GM11168 (cell line): Measurements from ENCODE around the gene CD82.

Experiments used
- in situ Hi-C: fragments of 300-500 bp; cut with MboI; formaldehyde crosslinking; loops from one replicate; pipeline ENCODE4 v1.12.0; 2022; ENCODE audit warnings: low sequenced_read_pairs; ENCODE audit not compliant: unreplicated experiment

CD82 gene

DNA sequence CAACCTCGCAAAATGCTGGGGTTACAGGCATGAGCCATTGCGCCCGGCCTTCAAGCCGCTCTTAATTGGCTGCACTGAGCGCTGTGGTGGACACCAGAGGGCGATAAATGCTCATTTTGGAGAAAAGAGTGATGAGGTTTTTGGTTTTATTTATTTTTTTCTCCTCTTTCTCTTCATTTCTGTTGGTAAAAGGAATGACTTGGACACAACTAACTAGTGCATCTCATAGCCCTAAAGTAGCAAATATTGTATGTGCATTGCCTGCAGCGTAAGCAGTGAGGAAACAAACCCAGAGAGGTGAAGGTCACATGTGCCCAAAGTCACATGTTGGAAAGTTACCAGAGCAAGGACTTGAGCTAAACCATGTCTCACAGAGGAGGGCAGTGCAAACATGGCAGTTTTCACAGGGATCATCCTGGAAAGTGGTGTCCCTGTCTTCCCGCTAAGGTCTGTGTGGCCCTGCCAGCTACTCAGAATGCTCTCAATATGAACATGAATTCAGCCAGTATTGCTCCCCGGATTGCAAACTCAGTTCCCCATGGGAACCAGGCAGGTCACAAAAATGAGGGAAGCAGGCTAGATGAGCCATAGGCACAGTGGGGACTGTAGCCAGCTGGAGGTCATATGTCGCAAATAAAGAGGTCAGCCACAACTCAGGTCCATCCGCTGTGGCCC, 8.6 kb upstream of the CD82 start:
- in situ Hi-C loops = no loop called here

DNA sequence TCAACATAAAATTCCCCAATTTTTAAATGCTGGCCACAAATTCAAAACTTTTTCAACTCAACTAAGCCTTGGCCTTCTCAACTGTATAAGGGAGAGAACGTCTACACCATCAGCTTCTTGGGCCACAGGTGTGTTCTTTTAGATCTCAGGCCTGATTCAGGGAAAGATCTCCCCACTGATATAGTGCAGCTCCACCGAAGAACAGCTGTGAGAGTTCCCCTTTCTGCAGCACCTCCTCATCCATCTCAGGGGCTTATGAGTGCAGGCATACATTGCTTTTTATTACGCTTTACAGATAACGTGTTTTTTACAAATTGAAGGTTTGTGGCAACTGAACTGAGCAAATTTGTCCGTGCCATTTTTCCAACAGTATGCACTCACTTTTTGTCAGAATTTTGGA, 8.0 kb upstream of the CD82 start:
- in situ Hi-C loops = no loop called here

DNA sequence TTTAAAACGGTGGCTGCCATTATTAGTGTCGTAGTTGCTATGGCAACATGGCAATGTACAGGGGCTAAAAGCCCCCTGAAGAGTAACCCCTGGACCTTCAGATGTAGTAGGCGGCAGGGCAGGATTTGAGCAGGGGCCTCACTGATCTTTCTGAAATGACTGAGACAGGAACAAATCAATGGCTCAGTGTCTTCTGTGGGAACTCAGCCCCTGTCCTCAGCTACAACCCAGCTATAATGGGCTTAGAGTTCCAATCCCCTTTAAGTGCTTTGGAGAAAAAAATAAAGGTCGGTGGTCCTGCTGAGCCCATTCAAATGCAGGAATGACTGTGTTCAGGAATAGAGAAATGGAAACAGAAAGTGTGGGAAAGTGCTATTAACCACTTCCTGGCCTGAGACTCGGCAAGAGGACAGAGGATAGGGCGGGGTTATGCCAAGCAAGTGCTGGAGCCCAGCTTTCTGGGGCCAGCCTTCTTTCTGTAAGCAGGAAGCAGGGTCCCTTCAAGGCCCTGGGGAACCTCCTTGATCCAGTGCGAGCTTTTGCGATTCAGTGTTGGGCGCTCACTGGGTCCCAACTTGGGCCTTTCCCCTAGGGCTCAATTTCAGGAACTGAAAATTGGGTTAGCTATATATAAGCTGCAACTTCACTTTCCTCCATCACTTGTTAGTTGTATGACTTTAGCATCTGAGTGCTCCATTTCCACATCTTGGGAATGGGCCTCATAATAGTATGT, 6.1 kb upstream of the CD82 start:
- in situ Hi-C loops = no loop called here

DNA sequence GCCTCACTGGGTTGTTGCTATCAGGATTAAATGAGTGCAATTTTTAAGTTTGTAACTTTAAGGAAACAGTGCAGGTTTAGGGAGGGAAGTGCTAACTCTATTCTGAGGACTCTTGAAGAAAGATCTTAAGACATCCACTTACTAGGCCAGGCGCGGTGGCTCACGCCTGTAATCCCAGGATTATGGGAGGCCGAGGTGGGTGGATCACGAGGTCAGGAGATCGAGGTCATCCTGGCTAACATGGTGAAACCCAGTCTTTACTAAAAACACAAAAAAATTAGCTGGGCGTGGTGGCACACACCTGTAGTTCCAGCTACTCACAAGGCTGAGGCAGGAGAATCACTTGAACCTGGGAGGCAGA, 5.5 kb upstream of the CD82 start:
- in situ Hi-C loops = loop anchor here (5.0 kb wide), 1 partner anchor 47 kb away; no protein-coding TSS in a partner anchor

DNA sequence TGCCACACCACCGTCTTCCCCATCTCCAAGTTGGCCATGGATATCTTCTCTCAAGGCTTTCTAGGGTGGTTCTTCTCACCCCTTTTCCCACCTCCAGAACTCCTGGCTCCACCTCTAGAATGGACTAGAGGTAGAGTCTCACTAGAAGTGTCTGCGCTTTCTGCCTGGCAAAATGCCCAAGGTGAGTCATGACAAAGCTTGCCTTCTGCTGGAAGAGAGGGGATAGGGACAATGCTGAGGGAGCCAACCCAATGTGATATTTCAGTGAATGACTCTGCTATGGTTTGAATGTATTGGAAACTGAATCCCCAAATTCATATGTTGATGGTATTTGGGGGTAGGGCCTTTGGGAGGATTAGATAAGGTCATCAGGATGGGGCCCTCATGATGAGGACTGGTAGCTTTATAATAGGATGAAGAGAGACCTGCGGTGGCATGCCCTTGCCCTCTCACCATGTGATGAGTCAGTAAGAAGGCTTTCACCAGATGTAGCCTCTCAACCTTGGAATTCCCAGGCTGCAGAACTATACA, 4.1 kb upstream of the CD82 start:
- in situ Hi-C loops = loop anchor here (5.0 kb wide), 1 partner anchor 46 kb away; no protein-coding TSS in a partner anchor

DNA sequence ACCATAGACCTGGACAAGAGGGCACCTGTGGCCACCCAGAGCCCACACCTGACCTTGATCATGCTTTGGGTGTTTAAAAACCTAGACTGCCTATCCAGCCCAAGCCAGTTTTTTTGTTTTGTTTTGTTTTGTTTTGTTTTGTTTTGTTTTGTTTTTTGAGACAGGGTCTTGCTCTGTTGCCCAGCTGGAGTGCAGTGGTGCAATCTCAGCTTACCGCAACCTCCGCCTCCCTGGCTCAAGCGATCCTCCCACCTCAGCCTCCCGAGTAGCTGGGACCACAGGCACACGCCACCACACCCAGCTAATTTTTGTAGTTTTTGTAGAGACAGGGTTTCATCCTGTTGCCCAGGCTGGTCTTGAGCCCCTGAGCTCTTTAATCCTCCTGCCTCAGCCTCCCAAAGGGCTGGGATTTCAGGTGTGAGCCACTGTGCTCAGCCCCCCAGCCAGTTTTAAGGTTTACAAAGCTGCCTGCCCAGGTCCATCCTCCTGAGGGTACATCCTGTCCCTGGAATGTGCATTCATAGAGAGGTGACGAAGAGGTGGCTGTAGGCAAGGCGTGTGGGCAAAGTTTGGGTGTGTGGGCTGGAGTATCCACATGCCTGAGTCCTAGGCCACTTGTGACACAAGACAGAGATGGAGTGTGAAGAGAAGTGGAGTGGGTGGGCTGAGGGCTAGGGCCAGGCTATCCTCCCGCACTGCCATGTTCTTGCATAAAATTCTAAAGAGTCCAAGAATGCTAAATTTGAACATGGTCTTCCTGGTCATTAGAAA, 3.3 kb upstream of the CD82 start:
- in situ Hi-C loops = loop anchor here (5.0 kb wide), 1 partner anchor 45 kb away; no protein-coding TSS in a partner anchor

DNA sequence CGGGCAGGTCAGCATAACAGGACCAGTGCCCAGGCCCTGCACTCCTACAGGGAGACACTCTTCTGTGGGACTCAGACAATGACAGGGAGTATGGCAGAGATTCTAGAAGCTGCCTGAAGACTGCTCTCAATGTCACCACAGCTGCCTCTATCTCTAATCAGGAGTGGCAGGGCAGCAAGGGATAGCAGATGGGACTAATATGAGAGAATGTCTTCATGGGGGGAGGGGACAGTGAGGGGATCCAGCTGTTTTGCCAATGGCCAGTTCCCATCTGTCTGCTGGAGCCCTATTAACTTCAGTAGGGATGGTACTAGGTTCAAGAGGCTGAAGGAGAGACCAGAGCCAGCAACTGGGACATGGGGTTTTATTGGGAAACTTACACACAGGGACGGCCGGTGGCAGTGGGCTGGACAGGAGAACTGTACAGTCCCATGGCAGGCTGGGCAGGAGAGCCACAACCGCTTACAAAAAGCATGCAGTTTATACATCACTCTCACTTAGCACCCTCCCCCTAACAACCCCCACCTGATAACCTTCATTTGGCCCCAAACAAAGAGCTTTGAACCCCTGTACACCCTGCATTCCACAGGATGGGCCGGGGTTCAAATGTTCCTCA, 2.5 kb upstream of the CD82 start:
- in situ Hi-C loops = loop anchor here (5.0 kb wide), 1 partner anchor 44 kb away; no protein-coding TSS in a partner anchor

DNA sequence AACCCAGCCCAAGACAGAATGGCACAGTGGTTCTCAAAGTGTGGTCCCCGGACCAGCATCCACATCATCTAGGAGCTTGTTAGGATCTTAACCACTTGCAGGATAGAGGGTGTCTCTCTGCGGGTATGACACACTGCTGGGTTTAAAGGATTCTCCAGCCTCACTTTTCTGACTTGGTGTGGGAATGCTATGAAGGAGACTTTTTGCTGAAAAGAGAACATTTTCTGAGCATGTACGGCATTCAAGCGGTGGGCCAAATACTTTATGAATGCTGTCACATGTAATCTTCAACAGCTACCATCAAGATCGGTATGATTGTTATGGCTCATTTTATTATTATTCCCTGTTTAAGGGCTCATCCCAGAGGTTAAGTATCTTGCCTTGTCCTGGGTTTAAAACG, 1.8 kb upstream of the CD82 start:
- in situ Hi-C loops = loop anchor here (5.0 kb wide), 1 partner anchor 44 kb away; no protein-coding TSS in a partner anchor

DNA sequence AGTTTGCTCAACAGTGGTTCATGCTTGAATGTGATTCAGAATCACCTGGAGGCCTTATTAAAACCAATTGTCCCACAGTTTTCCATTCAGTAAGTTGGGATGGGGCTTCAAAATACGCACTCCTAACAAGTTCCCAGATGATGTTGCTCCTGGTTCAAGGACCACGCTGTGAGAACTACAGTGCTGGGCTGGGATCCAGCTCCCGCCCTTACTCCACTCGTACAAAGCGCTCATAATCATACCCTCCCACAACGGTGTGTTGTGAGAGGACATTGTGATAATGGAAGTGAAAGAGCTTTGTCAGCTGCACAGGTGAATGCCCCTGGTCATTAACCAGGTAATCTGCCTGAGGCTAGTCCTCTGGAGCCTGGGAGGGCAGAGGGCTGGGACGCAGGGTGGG, 1.3 kb upstream of the CD82 start:
- in situ Hi-C loops = loop anchor here (5.0 kb wide), 1 partner anchor 43 kb away; no protein-coding TSS in a partner anchor

DNA sequence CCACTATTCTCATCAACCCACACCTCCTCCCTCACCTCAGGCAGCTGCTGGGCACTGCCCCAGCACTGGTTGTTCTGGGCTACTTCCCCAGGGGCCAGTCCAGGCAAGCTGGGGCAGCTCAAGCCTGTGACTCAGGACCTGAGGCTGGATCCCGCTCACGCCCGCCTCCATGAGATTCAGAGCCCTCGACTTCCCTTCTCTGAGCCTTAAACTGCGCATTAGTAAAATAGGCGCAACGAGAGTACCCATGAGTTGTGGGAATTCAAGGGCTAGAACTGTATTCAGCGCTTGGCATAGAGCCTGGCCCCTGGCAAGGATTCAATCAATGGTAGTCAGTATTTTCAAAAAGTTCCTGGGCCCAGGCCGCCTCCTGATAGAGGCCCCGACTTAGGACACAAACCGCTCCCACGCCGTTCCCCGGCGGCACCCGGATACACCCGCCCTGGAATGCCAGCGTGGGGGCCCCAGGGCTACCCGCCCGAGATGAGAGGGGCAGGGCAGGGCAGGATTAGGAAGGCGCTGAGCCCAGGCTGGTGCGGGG, 723 bp upstream of the CD82 start:
- in situ Hi-C loops = loop anchor here (5.0 kb wide), 1 partner anchor 43 kb away; no protein-coding TSS in a partner anchor

DNA sequence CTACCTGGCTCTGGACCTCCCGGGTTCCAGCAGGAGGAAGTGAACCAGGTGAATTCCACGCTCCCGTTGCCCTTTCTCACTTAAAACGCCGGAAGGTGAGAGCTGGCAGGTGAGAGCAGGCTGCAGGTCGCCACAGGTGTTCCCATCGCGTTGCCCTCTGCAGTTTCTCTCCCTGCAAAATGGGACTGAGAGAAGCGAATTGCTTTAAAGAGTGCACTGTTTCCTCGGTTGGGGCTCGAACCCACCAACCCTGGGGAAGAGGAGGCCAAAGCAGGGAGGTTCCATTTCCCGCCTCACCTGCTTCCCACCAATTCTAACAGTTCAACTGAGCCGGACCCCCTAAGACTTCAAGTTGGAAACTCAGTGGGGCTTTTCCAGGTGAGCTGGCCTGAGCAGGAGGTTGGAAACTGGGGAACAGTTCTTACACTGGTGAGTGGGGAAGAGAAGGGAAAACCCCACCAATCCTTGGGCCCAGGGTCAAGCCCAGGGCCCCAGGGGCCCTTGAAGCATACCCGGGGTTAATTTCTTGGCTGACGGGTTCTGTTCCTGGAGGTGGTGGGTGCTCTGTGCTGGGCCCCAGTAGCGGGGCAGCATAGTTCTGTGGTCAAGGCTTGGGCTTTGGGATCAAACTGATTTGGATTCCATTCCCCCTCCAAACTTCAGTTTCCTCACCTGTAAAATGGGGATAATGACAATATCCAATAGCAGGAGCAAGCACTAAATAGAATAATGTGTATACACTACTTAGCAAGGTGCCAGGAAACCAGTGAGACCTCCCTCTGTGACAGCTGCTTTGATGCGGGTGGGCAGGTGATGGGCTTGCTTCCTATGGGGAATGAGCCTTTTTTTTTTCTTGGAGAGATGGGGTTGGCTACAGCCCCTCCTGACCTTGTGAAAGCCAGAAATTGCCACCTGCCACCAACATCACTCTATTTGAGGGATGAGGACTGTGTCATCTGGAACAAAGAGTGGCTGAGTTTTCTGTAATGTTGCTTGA, 788 bp downstream of the CD82 start:
- in situ Hi-C loops = no loop called here

DNA sequence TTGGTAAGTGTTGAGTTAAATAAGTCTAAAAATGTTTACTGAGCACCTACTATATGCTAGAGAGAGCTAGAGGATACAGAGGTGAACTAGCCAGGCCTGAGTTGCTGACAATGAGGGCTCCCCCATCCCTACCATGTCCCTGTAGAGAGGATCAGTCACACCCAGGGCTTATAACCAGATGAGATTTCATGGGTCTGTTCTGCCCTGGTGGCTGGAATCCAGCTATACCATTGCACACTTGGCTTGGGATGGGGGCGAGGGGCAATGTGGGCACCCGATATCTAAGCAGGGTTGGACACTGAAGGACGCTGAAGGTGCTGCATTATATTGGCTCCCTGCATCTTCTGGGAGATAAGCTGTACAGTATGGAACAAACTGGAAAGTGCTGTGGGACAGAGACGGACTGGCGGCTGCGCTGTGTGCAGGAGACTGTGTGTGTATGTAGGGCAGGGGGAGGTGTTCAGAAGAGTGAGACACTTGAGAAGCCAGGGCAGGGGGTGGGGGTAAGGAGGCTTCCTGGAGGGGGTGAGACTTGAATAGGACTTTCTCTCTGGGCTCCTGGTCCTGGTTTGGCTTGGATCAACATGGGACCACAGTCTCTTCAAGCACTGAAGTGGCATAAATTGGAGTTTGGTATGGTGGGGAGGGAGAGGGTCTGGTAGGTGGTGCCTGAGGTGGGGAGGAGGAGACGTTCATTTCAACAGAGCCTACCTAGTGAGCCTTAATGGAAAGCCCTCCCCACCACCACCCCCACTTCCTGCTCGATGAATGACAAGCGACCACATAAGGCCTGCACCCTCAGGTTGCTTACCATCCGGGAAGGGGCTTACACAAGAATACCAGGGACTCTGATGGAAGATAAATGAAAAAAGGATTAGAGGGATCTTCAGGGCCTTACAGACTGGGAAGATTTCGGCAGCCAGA, 1.8 kb downstream of the CD82 start:
- in situ Hi-C loops = no loop called here

DNA sequence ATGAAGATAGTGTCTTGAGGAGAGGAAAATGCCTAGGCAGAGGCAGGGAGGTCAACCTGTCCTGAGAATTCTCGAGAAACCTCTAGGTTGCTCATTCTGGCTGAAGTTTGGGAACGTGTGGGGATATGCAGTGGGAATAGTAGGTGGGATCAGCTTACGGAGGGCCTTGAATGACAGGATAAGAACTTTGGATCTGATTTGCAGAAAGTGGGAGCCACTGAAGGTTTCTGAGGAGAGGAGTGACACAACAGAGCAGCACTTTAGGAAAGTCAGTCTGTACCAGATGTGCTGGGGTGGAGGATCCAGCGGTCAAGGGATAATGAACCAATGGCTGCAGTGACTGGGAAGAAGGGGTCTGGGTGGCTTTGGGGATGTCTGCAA, 2.4 kb downstream of the CD82 start:
- in situ Hi-C loops = no loop called here

DNA sequence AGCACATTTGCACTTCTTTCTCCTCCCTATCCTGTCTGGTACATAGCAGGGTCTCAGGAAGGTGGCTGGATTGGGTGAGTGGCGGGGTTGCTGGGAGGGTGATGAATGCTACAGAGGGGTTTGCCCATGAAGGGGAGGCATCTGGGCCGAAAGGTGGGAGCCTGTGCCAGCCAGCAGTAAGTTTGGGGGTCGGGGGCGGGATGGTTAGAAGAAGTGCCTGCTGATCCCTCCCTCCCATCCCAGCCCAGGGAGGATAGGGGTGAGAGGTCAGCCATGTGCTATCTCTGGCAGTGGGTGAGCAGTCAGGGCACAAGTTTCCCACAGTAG, 2.8 kb downstream of the CD82 start:
- in situ Hi-C loops = no loop called here

DNA sequence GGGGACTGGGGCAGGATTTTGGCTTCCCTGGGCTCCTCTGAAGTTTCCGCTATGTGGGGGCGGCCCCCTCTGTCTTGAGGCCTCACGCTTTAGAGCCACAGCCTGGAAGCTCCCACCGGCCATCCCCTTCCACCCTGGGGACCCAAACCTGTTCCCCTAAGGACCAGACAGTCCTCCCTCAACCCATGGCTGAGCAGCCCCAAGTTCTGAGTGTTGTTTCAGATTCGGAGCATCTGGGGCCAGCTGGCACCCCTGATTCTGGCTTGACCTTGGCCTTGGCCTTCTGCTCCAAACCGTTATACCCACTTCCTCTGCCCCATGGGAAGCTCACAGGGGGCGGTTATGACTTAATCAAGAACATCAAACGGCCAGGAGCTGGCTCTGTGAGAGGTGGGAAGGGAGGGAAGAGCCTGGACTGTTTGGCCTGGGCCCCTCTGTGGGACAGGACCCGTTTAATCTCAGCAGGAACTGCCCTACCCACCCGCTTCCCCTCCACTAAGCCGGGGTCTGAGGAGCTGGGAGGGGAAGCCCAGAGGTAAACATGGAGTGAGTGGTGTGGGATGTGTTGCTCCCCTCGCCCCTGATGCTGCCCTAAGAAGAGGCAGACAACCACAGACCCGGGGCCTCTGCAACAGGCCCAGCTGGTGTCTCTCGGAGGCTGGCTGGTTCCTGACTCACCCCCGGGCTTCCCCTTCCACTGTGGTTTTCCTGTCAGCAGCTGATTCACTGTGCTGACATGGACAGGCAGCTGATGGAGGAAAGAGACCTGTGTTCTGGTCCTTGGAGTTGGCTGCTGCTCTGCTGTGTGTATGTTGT, 3.4 kb downstream of the CD82 start:
- in situ Hi-C loops = no loop called here

DNA sequence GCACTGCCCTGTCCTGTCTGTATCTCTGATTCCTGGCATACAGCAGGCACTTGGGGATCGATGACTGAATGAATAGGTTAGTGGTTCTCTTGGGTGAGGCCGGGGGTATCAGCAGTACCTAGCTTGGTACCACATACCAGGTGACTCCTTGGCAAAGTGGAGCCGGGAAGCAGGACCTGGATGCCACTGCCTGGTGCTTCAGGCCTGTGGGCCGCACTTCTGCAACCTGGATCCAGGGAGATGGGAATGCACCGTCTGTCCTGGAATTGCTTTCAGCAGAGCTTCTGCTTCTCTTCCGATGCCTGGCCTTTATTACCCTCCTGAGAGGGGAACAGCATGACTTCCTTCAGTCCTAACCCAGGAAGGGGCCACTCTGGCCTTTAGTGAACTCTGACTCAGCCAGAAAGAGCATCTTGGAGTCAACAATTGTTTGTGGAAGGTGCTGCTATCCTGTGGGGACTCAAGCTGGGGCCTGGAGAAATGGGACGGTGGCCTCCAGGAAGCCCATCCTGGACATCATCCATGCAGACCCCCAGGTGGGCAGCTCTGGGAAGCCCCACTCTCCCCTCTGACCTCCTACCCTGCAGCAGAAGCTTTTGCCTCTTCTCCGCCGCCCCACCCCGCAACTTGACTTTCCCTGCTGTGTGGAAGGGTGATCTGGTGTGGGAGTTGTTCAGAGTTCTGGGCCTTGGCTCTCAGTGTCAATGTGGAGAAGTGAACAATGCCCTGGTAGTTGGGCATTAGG, 5.1 kb downstream of the CD82 start:
- in situ Hi-C loops = no loop called here
